ENCODE measurements around the gene NCAPD3. TPM values are rescaled to one million over a fixed set of nuclear protein-coding genes. Genes with fewer than 3 reads are reported as not detected.
A peak's percentile ranks its signal among the peaks of the same experiment; 100 is the strongest.

The NCAPD3 gene
- total RNA-seq, 1 experiment from 2014 or later, result 52.2 TPM

GRCh38 chr11:134226806-134227325 is 3.1 kb upstream of the NCAPD3 start:
- no peak for DNase-seq
- no peak overlapping the region for H4K8ac ChIP-seq (replicated peaks; ENCODE audit: insufficient read length, low read depth, low read length)
- H3K27ac Mint-ChIP-seq, result no peak overlapping the region
- no peak for TF ChIP-seq CTCF (conservative IDR thresholded peaks at IDR 0.05)
- peaks cover 0 to 2% (median 0%) of the 10 kb centered on the region in 3 experiments; a peak in 2 of 7 replicates for H3K36me3 Mint-ChIP-seq (ENCODE audit: insufficient read depth in 1 of 3, low read depth in 3 of 3)
- no peaks in the 10 kb centered on the region for H3K27me3 ChIP-seq (ENCODE audit: insufficient read depth, low read length)
- peaks cover 22 to 33% of the 10 kb centered on the region in 2 experiments for H3K4me1 Mint-ChIP-seq
- H3K79me2 ChIP-seq (ENCODE audit: insufficient read depth, low read length), result peaks cover 8% of the 10 kb centered on the region; the same call in 1 of the 2 replicates
- no peak overlapping the region for H3K56ac ChIP-seq (ENCODE audit: insufficient read length, low read depth, low read length)
- H3K4me2 ChIP-seq (ENCODE audit: insufficient read depth, insufficient read length, low read length), result no peak overlapping the region
- H3K9me3 Mint-ChIP-seq, result no peaks in the 10 kb centered on the region
- H4K20me1 ChIP-seq (ENCODE audit: control insufficient read depth, insufficient read depth, insufficient read length), result no peaks in the 10 kb centered on the region
- no peak overlapping the region for H2BK20ac ChIP-seq (ENCODE audit: low read depth, low read length, poor library complexity, severe bottlenecking)
- H3K4me1 ChIP-seq (ENCODE audit: insufficient read depth, low read length), result no peaks in the 10 kb centered on the region
- peak overlapping the region in 1 of 2 experiments; percentile 7; a peak in 1 of 5 replicates for H3K4me3 Mint-ChIP-seq
- no peak overlapping the region for H2AK5ac ChIP-seq (ENCODE audit: insufficient read length, low read length)
- H3K14ac ChIP-seq (ENCODE audit: insufficient read depth, low read length), result no peak overlapping the region
- no peak overlapping the region for H3K9ac ChIP-seq (ENCODE audit: extremely low read depth, insufficient read length, low read length)
- H2AFZ ChIP-seq (ENCODE audit: low read length), result no peak overlapping the region
- H2BK12ac ChIP-seq (ENCODE audit: insufficient read length, low read depth, low read length), result no peak overlapping the region
- H2BK15ac ChIP-seq (ENCODE audit: low read depth, low read length), result no peak overlapping the region
- H3K27ac ChIP-seq (ENCODE audit: insufficient read length, low read depth, low read length), result no peak overlapping the region
- H4K91ac ChIP-seq (ENCODE audit: insufficient read length, low read depth, low read length), result no peak overlapping the region
- H2BK5ac ChIP-seq (ENCODE audit: insufficient read length, low read length), result no peak overlapping the region
- H3K23me2 ChIP-seq (ENCODE audit: insufficient read length, low read depth, low read length, poor library complexity, severe bottlenecking), result peaks cover 15% of the 10 kb centered on the region
- no peak overlapping the region for H2BK120ac ChIP-seq (ENCODE audit: low read depth, low read length, poor library complexity, severe bottlenecking)
- no CpG with 5 or more reads among the region's 5 CpGs for WGBS (ENCODE audit: extremely low coverage, insufficient read length, low lambda C conversion rate)
- no peak overlapping the region for H3T11ph ChIP-seq (ENCODE audit: low read length)
- H3K23ac ChIP-seq (ENCODE audit: insufficient read length, low read depth, low read length), result no peak overlapping the region
- no peak overlapping the region for H3K18ac ChIP-seq (ENCODE audit: insufficient read length, low read depth, low read length)
- H3K9me3 ChIP-seq (ENCODE audit: control insufficient read depth, low read depth, low read length), result no peaks in the 10 kb centered on the region
- H3K79me1 ChIP-seq (ENCODE audit: insufficient read depth, low read depth, low read length, poor library complexity, severe bottlenecking), result no peaks in the 10 kb centered on the region
- H4K5ac ChIP-seq (ENCODE audit: insufficient read length, low read depth, low read length), result no peak overlapping the region
- peaks cover 7% of the 10 kb centered on the region for H3K27me3 Mint-ChIP-seq (ENCODE audit: low read depth)
- no peak overlapping the region for H3K4ac ChIP-seq (ENCODE audit: low read depth, low read length)
